ENCODE data around the gene GRIA1.

GRCh38 chr5:153751251-153751650, 260.8 kb downstream of the GRIA1 start:
- TF ChIP-seq EZH2phosphoT487 (IDR thresholded peaks at IDR 0.05; ENCODE audit: low read depth) (no peak), CTCF (IDR thresholded peaks at IDR 0.05; ENCODE audit: low read depth, low read length) (no peak)
